Esophagus (tissue), 2 donors: ENCODE measurements around the gene CUX1. TPM values are rescaled to one million over a fixed set of nuclear protein-coding genes. Genes with fewer than 3 reads are reported as not detected.
"Not testable (repeated sequence)": the region's sequence is repeated elsewhere in the genome, so short reads cannot be mapped to it uniquely, and the experiment has no call there.

Experiments used
- H3K27ac ChIP-seq, 2 donors: one replicate each; pipeline ENCODE4 v1.5.1; 2013; ENCODE audit warnings: low read depth in 2 of 2, mild to moderate bottlenecking in 2 of 2, inconsistent platforms in 1 of 2, low read length in 1 of 2, moderate library complexity in 1 of 2
- H3K27me3 ChIP-seq, 2 donors: one replicate each; pipeline ENCODE4 v1.6.1; 2013; ENCODE audit warnings: low read length in 2 of 2, control low read depth in 1 of 2, mild to moderate bottlenecking in 1 of 2; ENCODE audit not compliant: insufficient read depth in 2 of 2, control insufficient read depth in 1 of 2
- H3K36me3 ChIP-seq, 2 donors: one replicate each; pipeline ENCODE4 v1.6.1; 2013; ENCODE audit warnings: low read length in 1 of 2; ENCODE audit not compliant: control insufficient read depth in 2 of 2, insufficient read depth in 2 of 2
- H3K4me1 ChIP-seq, 2 donors: one replicate each; pipeline ENCODE4 v1.6.1; 2013; ENCODE audit warnings: low read length in 1 of 2; ENCODE audit not compliant: control insufficient read depth in 2 of 2, insufficient read depth in 2 of 2
- H3K4me3 ChIP-seq, 2 donors: one replicate each; pipeline ENCODE4 v1.5.1; 2013; ENCODE audit warnings: low read length in 2 of 2, mild to moderate bottlenecking in 2 of 2, low read depth in 1 of 2, moderate library complexity in 1 of 2
- H3K9me3 ChIP-seq, 2 donors: one replicate each; pipeline ENCODE4 v1.6.1; 2013; ENCODE audit warnings: mild to moderate bottlenecking in 2 of 2, low read depth in 1 of 2, low read length in 1 of 2, moderate library complexity in 1 of 2; ENCODE audit not compliant: control insufficient read depth in 2 of 2, insufficient read depth in 1 of 2
- WGBS, 2 donors: extraction: QIAGEN DNeasy Blood & Tissue Kit; methylation state at CpG; one replicate each; pipeline ENCODE4 v1.1.7; 2013; 5-methylcytosine and 5-hydroxymethylcytosine counted together
- polyA plus RNA-seq, 2 donors: library from polyadenylated mRNA; stranded (reverse); fragments of 200-250 nt; gene quantifications; one replicate each; pipeline ENCODE4 v1.2.3, GENCODE V29; 2013
- donor health status: healthy with polysubstance abuse.
- donor health status: Bipolar disorder and iron deficiency.

The CUX1 gene
- polyA plus RNA-seq, 2 donors, result 19.6 to 21.7 TPM

DNA sequence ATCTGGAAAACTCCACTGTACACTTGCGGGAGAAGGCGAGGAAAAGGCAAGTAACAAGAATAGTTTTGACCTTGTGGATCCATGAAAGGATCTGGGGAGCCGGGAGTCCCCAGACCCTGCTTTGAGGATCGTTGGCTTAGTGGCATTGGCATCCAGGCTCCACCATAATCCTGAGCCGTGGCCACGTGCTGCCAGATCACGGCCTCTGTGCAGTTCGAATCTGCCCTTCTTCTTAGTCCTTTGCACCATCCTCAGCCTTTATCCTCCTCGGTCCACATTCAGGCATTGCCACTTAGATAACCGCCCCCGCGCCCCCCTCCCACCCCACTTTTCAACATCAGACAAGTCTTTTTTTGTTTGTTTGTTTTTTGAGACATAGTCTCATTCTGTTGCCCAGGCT lies 201.4 kb downstream of the CUX1 start:
- Histone ChIP-seq H3K27ac (no peak overlapping the region), H3K4me3 (no peak overlapping the region), H3K27me3 (no peaks in the 10 kb centered on the region), H3K36me3 (peaks cover 0 to 4% of the 10 kb centered on the region in 2 donors), H3K4me1 (no peaks in the 10 kb centered on the region), H3K9me3 (no peaks in the 10 kb centered on the region)
- 87 to 95% methylated on average over 12 of the region's 12 CpGs for WGBS, 2 donors

DNA sequence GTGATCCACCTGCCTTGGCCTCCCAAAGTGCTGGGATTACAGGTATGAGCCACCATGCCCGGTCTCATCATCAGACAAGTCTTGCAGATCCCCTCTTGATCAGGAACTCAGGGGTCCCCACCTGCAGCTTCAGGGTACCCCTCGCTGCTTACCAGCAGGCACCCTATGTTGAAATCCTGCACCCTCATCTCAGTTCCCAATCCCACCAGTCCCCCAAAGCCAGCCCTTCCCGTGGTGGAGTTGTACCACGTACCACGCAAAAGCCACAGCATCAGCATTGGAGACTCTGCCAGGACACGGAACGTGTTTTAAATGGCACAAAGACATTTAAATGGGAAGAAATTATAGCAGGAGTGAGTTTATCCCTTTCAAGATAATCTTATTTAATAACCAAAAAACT lies 202.0 kb downstream of the CUX1 start:
- Histone ChIP-seq H3K27me3 (no peaks in the 10 kb centered on the region), H3K36me3 (peaks cover 0 to 4% of the 10 kb centered on the region in 2 donors), H3K27ac (no peak overlapping the region), H3K9me3 (no peaks in the 10 kb centered on the region), H3K4me1 (no peaks in the 10 kb centered on the region), H3K4me3 (no peak overlapping the region)
- 93 to 97% methylated on average over 7 of the region's 7 CpGs for WGBS, 2 donors

GRCh38 chr7:102021841-102022618 lies 204.6 kb downstream of the CUX1 start:
- H3K4me1 ChIP-seq, result no peaks in the 10 kb centered on the region
- H3K9me3 ChIP-seq, result no peaks in the 10 kb centered on the region
- H3K4me3 ChIP-seq, result no peak overlapping the region
- 91 to 96% methylated on average over 24 of the region's 24 CpGs for WGBS, 2 donors
- no peak overlapping the region for H3K27ac ChIP-seq
- H3K27me3 ChIP-seq, result no peaks in the 10 kb centered on the region
- H3K36me3 ChIP-seq, result peaks cover 0 to 4% of the 10 kb centered on the region in 2 donors

DNA sequence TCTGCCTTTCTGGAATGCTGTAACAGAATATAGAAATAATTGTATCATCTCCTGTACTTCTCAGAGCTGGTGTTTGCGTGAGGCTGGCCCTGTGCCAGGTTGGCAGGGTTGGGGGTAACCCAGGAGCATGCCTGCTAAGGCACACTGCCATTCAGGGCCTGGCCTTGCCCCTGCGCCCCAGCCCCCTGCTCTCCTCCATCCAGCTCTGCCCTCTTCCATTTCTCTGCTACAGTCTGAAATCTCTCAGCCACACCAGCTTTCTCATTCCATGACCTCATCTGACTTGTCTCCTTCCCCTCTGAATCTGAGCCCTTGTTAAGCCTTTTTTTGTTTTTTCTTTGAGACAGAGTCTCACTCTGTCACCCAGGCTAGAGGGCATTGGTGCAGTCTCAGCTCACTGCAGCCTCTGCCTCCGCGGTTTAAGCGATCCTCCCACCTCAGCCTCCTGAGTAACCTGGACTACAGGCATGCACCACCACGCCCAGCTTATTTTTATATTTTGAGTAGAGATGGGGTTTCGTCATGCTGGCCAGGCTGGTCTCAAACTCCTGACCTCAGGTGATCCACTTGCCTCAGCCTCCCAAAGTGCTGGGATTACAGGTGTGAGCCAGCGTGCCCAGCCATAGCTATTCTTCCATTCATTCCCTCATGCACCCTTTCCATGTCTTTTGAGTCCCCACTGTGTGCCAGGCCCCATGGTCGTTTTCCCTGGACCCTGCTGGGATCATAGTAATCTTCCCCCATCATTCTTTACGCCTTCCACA lies 206.8 kb downstream of the CUX1 start:
- Histone ChIP-seq H3K4me1 (no peaks in the 10 kb centered on the region), H3K36me3 (peaks cover 0 to 8% of the 10 kb centered on the region in 2 donors), H3K27me3 (no peaks in the 10 kb centered on the region), H3K9me3 (no peaks in the 10 kb centered on the region), H3K27ac (no peak overlapping the region), H3K4me3 (no peak overlapping the region)
- 80 to 84% methylated on average over 10 of the region's 10 CpGs for WGBS, 2 donors

GRCh38 chr7:102024769-102025391 lies 207.5 kb downstream of the CUX1 start:
- Histone ChIP-seq H3K4me3 (no peak overlapping the region), H3K27me3 (no peaks in the 10 kb centered on the region), H3K4me1 (no peaks in the 10 kb centered on the region), H3K36me3 (peaks cover 0 to 8% of the 10 kb centered on the region in 2 donors), H3K27ac (no peak overlapping the region), H3K9me3 (no peaks in the 10 kb centered on the region)
- 72 to 89% methylated on average over 15 of the region's 15 CpGs for WGBS, 2 donors

- not testable (repeated sequence) for H3K4me1 ChIP-seq, H3K27me3 ChIP-seq, H3K9me3 ChIP-seq, H3K4me3 ChIP-seq, H3K27ac ChIP-seq, H3K36me3 ChIP-seq
- WGBS, 2 donors, result 84 to 85% methylated on average over 4 of the region's 4 CpGs
These were observed 208.4 kb downstream of the CUX1 start for GRCh38 chr7:102025777-102026176.

DNA sequence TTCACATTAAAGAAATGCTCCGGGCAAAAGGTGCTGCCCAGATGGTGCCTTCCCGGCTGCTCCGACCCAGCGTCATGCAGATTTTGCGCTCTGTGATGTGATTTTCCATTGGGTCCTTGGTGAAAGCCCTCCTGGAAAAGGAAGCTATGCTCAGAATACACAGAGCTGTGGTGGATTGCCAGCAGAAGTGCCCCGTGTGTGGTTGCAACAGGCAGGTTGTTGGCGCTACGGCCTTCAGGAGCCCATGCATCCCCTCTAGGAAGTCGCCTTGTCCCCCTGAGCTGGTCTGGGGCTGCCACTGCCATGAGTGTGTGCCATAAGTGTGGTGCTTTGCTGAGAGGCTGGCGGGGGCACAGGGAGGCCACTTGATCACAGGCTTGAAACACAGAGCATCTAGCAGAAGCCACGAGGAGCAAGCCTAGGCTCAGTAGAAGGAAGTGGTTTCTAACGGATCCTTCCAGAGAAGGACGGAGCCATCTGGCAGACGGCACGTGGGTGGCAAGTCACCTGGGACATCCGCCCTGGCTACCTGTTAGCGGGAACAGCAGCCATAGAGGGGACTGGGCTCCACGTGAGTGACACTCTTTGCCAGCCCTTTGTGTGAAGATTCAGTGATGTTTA lies 210.9 kb downstream of the CUX1 start:
- WGBS, 2 donors, result 87 to 89% methylated on average over 18 of the region's 18 CpGs
- peaks cover 0 to 4% of the 10 kb centered on the region in 2 donors for H3K36me3 ChIP-seq
- no peak overlapping the region for H3K27ac ChIP-seq
- H3K9me3 ChIP-seq, result no peaks in the 10 kb centered on the region
- H3K27me3 ChIP-seq, result no peaks in the 10 kb centered on the region
- H3K4me1 ChIP-seq, result no peaks in the 10 kb centered on the region
- H3K4me3 ChIP-seq, result no peak overlapping the region

- 78 to 92% methylated on average over 6 of the region's 6 CpGs for WGBS, 2 donors
- no peak overlapping the region for H3K27ac ChIP-seq
- H3K36me3 ChIP-seq, result peaks cover 0 to 4% of the 10 kb centered on the region in 2 donors
- H3K27me3 ChIP-seq, result no peaks in the 10 kb centered on the region
- H3K9me3 ChIP-seq, result no peaks in the 10 kb centered on the region
- H3K4me1 ChIP-seq, result no peaks in the 10 kb centered on the region
- H3K4me3 ChIP-seq, result no peak overlapping the region
These were observed 212.2 kb downstream of the CUX1 start for GRCh38 chr7:102029616-102030015.

GRCh38 chr7:102030696-102031095 lies 213.3 kb downstream of the CUX1 start:
- H3K36me3 ChIP-seq, result peaks cover 0 to 4% of the 10 kb centered on the region in 2 donors
- H3K4me1 ChIP-seq, result no peaks in the 10 kb centered on the region
- WGBS, 2 donors, result 93 to 94% methylated on average over 8 of the region's 8 CpGs
- no peak overlapping the region for H3K27ac ChIP-seq
- H3K4me3 ChIP-seq, result no peak overlapping the region
- no peaks in the 10 kb centered on the region for H3K27me3 ChIP-seq
- no peaks in the 10 kb centered on the region for H3K9me3 ChIP-seq
